Omental fat pad (tissue), 4 donors: Measurements from ENCODE around the gene RASSF4. TPM values are rescaled to one million over a fixed set of nuclear protein-coding genes. Genes with fewer than 3 reads are reported as not detected.
A peak's percentile ranks its signal among the peaks of the same experiment; 100 is the strongest.

Source experiments
- ATAC-seq: fragments of 150-250 bp; one replicate; pipeline ENCODE4 v1.9.1; 2016; ENCODE audit warnings: mild to moderate bottlenecking, moderate library complexity; ENCODE audit not compliant: low FRiP score
- DNase-seq: peaks from one replicate; pipeline ENCODE4 v3.0.0-alpha.2; 2019; ENCODE audit warnings: low spot score
- CTCF ChIP-seq, 3 donors: fragments of 450-650 bp; IDR thresholded peaks; one replicate each; pipeline ENCODE4 v1.5.1; 2016 to 2017; ENCODE audit warnings: antibody characterized with exemption in 3 of 3, mild to moderate bottlenecking in 3 of 3, moderate library complexity in 2 of 3
- total RNA-seq, 4 donors: library from RNA; depleted of rRNA; stranded (reverse); fragments of >200 nt; gene quantifications; one replicate each; pipeline ENCODE4 v1.1.0, GENCODE V29; 2016

Gene RASSF4
- total RNA-seq, 4 donors from 2014 or later = 75.1 to 229 (median 142) TPM

- no peak for TF ChIP-seq CTCF (IDR thresholded peaks at IDR 0.05)
- ATAC-seq (no peak), DNase-seq (no peak)
Observed at GRCh38 chr10:44954962-44955361, 4.6 kb upstream of the RASSF4 start.

- DNase-seq (peak; percentile 21), ATAC-seq (no peak)
- no peak for TF ChIP-seq CTCF (IDR thresholded peaks at IDR 0.05)
Observed at GRCh38 chr10:44955413-44956070, 4.1 kb upstream of the RASSF4 start.

- DNase-seq = no peak
- no peak for TF ChIP-seq CTCF (IDR thresholded peaks at IDR 0.05)
- ATAC-seq = no peak
Observed at GRCh38 chr10:44956226-44956625, 3.4 kb upstream of the RASSF4 start.

GRCh38 chr10:44956717-44957706 lies 2.6 kb upstream of the RASSF4 start:
- DNase-seq (no peak), ATAC-seq (no peak)
- no peak for TF ChIP-seq CTCF (IDR thresholded peaks at IDR 0.05)

GRCh38 chr10:44958196-44958897 lies 1.3 kb upstream of the RASSF4 start:
- TF ChIP-seq CTCF (IDR thresholded peaks at IDR 0.05) = no peak
- ATAC-seq (peak; percentile 16), DNase-seq (peak; percentile 23)

- no peak for TF ChIP-seq CTCF (IDR thresholded peaks at IDR 0.05)
- peak; percentile 3 for DNase-seq
- ATAC-seq = no peak
Observed at GRCh38 chr10:44958898-44959246, 730 bp upstream of the RASSF4 start.
